Activated CD4-positive, alpha-beta T cell treated with anti-CD3 and anti-CD28 coated beads, Interleukin-10, Interleukin-2, amounts not matched to agents 100 ng/mL and 50 ng/mL, durations not matched to agents 16 hours and 8 hours (primary cell): Measurements from ENCODE around the gene P3H4.
A peak's percentile ranks its signal among the peaks of the same experiment; 100 is the strongest.
"Not testable (repeated sequence)": the region's sequence is repeated elsewhere in the genome, so short reads cannot be mapped to it uniquely, and the experiment has no call there.

Source experiments
- DNase-seq: peaks from one replicate; pipeline ENCODE4 v3.0.0-alpha.2; 2020

P3H4 gene

GRCh38 chr17:41811549-41812380 is at the start of gene P3H4:
TSS of gene P3H4 (minus strand) at chr17:41811949. CDS start at chr17:41811915, 34 bp downstream.
- DNase-seq = peak; percentile 73

- no peak for DNase-seq
These were observed 48.6 kb upstream of the P3H4 start for GRCh38 chr17:41860254-41860931.

GRCh38 chr17:41851382-41851781 is 39.6 kb upstream of the P3H4 start:
- DNase-seq = not testable (repeated sequence)

GRCh38 chr17:41849251-41849990 is 37.7 kb upstream of the P3H4 start:
- no peak for DNase-seq

DNA sequence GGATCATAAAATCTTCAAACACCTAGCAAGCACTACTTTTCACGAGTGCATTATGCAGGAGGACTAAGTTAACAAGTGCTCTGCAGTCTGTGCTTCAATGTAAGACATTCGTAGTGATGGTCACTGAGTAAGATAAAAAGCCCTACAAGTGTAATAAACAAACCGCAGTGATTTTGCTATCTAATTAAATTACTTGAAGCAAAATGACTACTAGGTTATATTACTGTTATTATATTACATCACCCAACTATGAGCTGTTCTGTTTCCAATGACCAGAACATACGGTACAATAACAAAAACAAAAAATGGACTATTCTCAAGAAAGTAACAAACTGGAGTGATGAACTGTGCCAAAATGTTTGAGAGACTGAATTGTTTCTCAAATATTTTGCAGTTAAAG is 37.0 kb upstream of the P3H4 start:
- DNase-seq = no peak

- DNase-seq = no peak
These were observed 33.2 kb upstream of the P3H4 start for GRCh38 chr17:41844971-41845370.

DNA sequence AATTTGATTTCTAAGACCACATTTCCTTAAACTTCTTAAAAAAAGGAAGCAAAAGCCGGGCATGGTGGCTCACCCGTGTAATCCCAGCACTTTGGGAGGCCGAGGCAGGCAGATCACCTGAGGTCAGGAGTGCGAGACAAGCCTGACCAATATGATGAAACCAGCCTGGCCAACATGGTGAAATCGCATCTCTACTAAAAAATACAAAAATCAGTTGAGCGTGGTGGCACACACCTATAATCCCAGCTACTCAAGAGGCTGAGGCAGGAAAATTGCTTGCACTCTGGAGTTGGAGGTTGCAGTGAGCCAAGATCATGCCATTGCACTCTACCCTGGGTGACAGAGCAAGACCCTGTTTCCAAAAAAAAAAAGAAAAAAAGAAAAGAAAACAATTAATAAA is 29.0 kb upstream of the P3H4 start:
- not testable (repeated sequence) for DNase-seq

DNA sequence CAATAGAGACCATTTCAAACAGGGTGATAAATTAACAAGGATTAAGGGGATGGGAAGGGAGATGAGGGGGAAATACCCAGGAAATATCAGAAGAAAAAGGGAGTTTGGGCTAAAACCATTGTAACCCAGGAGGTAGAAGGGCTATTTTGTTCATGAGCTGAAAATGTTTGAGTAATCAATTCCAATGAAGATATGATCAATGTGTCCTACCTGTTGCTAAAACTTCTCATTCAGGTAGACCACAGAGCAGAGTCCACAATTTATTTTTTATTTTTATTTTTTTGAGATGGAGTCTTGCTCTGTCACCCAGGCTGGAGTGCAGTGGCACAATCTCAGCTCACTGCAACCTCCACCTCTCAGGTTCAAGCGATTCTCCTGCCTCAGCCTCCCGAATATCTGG is 27.7 kb upstream of the P3H4 start:
- not testable (repeated sequence) for DNase-seq

DNA sequence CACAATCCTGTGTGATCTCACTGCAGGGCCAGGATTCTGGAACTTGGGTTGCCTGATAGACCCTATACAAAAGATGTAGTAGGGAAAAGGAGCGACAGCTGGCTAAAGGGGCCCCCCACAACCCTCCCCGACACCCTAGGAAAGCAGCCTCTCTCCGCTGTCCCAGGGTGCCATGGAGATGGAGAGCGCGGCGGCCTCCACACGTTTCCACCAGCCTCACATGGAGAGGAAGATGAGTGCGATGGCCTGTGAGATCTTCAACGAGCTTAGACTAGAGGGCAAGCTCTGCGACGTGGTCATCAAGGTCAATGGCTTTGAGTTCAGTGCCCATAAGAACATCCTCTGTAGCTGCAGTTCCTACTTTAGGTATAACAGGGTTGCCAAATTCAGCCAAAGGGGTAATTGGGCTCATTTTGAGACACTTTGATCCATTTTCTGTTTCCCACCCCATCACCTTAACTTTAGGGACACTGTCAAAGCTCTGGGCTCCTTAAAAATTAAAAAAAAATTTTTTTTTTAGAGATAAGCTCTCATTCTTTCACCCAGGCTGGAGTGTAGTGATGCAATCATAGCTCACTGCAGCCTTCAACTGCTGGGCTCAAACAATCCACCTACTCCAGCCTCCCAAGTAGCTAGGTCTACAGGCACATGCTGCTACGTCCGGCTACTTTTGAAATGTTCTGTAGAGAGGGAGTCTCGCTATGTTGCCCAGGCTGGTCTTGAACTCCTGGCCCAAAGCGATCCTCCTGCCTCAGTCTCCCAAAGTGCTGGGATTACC is 26.2 kb upstream of the P3H4 start, which contains the start of gene KLHL10:
Gene KLHL10, plus strand, starts transcription at position 65 of the 778 bp plus-strand sequence. Its CDS starts 108 bp downstream, at position 173.
- DNase-seq = no peak

GRCh38 chr17:41836550-41837196 is 24.9 kb upstream of the P3H4 start:
- no peak for DNase-seq

DNA sequence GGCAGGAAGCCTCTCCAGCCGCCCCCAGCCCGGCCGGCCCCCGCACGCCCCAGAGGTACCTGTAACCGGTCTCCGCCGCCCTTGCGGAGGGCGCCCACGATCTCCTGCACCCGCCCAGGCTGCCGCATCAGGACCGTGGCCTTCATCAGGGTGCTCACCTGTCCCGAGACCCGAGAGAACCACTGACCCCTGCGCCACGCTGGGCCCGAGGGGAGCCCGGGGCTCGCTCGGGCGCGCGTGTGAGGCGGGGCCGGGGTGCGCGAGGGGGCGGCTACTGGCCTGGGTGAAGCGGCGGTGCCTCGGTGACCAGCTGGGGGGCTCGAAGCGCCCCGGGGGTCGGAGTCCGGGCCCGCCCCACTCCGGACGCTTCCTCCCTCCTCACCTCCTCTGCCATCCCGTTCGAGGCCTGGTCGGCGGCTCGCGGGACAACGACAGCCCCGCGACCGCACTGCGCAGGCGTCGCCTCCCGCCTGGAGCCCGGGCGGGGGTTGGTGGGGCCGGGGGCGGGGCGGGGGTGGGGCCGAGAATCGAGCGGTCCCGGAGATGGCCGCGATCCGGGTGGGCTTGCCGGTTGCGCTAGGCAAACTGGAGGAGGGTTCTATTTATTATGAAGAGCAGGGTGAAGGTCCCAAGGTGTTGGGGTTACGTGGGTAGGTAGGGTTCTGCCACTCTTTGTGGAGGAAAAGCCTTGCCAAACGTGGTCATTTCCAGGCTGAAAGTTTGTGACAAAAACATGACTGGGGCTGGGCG is 24.2 kb upstream of the P3H4 start, which contains the start of gene NT5C3B:
Gene NT5C3B, minus strand, starts transcription at position 433 of the 750 bp plus-strand sequence. Its CDS starts 39 bp downstream, at position 394.
- DNase-seq = peak; percentile 75

DNA sequence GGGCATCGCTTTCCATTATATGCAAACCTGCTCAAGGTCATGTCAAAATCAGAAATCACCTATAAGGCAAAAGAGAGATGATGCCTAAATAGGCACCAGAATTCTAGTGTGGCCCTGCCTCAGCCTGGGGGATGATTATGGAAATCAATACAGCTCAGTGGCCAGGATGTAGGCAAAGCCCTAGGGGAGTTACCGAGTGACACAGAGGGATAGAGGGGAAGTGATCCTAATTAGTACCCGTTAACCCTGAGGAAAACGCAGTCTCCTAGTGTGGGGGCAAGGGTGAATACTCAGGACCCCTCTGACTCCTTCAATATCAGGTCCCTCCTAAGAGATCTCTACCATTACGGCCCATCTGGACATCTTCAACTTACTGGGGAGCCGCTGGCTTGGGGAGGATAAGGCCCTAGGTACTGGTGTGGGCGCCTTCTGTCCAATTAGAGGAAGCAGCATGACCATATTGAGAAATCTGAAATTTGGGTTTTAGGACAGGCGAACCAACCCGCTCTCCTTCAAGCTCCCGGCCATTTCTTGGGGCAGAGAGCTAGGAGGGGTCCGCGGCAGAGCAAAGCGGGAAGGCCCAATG is 23.6 kb upstream of the P3H4 start:
- no peak for DNase-seq

DNA sequence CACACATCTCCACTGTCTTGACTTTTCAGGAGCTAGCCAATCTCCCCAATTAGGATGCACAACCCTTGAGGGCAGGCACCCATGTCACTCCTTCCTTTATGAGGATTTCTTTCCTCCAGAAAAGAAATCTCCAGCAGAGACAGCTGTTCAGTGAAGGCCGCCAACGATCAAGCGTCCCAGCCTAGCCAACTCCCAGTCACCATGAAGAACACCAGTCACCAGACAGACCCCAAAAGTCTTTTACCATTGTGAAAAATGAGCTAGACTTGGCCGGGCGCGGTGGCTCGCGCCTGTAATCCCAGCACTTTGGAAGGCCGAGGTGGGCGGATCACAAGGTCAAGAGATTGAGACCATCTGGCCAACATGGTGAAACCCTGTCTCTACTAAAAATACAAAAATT is 18.2 kb upstream of the P3H4 start:
- not testable (repeated sequence) for DNase-seq

DNA sequence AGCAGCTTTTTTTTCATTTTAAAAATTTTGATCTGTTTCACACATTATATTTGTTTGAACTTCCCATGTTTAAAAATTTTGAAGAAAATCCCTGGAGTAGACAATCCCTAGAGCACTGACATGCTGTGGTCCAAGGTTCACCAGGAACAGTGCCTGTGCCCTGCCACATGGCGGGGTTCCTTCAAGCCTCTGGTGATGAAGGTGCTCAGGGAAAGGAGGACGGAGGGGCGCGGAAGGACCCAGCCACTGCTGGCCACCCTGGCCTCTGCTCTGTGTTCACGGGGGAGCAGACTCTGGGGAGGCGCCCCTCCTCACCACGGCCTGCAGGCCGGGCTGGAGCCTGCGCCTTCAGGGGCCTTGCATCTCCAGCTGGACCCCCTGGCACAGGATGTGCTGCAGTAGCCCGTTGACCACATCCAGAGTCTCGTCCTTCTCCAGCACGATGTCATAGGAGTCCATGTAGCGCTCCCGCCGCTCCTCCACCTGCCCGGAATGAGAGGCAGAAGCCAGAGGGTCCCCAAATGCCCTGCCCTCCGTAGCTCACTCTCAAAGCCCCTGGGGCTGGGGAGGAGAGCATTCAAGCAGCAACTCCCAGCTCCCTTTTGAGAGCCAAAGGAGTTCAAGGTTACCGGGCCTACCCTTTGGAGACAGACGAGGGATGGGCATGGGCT is 13.6 kb upstream of the P3H4 start:
- no peak for DNase-seq

GRCh38 chr17:41824086-41824485 is 12.3 kb upstream of the P3H4 start:
- no peak for DNase-seq

DNA sequence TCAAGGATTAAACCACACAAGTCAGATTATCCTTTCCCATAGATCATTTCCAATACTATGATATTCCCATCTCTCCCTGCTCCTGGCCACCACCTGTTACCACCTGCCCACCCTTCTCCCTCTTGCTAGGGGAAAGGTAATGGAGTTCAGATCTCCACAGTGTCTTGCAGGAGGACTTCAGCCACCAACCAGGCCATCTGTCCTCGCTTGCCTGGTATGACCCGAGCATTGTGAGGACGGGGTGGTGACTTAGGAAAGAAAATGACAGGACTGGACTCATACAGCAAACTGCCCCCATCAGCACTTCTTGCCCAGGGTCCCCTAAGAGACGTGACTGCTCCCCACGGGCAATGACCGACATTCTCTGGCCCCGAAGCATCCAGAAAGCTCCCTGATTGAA is 11.8 kb upstream of the P3H4 start:
- DNase-seq = no peak

DNA sequence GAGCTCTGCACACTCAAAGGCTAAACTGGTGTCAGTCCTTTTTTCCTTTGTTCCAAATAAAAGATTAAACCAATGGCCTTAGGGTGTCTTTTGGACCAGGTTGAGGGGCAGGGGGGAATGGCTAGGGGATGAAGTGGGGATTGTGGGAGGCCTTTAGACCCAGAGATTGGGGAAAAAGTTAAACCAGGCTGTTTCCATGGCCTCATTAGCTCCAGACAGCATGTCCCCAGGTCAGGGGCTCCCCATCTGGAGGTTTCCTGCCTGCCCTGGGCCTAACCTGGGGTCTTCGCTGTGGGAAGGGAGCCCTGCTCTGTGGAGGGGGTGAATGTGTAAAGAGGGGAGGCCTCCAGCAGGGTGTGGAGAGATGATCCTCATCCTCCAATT is 11.4 kb upstream of the P3H4 start:
- DNase-seq = no peak

- DNase-seq = no peak
These were observed 10.7 kb upstream of the P3H4 start for GRCh38 chr17:41822216-41823140.

GRCh38 chr17:41821776-41822175 is 10.0 kb upstream of the P3H4 start:
- DNase-seq = no peak
